Iris pigment epithelial cell (primary cell): ENCODE data around the gene TRPM7.
"Not testable (repeated sequence)": the region's sequence is repeated elsewhere in the genome, so short reads cannot be mapped to it uniquely, and the experiment has no call there.

Experiments
- DNase-seq: peaks from one replicate; pipeline ENCODE4 v3.0.0-alpha.2; 2011; ENCODE audit warnings: low read depth

TRPM7 gene

DNA sequence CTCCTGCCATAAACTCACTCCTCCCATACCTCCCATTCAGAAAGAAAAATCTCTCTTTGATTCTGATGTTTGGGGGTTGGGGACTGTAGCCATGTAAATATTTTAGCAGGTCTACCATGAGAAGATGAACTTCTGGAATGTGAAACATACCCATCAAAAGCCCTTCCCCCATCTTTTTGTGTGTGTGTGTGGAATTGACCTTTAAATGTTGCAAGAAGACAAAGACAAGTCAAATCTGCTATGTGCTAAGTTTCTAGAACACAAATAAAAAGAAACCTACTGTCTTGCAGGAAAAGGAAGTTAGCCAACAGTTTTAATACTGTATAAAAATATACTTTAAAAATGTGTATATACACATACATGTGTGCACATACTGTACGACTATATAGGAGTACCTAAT, 110.4 kb downstream of the TRPM7 start:
- peak; percentile 17 for DNase-seq

DNA sequence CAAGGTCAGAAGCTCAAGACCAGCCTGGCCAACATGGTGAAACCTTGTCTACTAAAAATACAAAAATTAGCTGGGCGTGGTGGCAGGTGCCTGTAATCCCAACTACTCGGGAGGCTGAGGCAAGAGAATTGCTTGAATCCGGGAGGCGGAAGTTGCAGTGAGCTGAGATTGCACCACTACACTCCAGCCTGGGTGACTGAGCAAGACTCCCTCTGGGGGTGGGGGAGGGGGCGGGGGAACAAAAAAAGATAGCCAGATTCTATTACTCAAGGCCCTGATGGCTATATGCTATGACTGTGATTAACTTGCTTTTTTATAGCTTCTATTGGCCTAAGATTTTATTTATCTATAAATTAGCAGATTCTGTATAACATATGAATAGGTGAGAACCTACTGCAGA, 112.8 kb downstream of the TRPM7 start:
- DNase-seq: not testable (repeated sequence)

DNA sequence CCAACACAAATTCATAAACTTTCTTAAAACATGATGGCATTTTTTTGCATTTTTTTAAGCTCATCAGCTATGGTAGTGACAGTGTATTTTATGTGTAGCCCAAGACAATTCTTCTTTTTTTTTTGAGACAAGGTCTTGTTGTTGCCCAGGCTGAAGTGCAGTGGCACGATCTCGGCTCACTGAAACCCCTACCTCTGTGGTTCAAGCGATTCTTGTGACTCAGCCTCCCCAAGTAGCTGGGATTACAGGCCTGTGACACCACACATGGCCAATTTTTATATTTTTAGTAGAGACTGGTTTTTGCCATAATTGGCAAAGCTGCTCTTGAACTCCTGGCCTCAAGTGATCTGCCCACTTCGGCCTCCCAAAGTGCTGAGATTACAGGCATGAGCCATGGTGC, 122.8 kb downstream of the TRPM7 start:
- DNase-seq: no peak

DNA sequence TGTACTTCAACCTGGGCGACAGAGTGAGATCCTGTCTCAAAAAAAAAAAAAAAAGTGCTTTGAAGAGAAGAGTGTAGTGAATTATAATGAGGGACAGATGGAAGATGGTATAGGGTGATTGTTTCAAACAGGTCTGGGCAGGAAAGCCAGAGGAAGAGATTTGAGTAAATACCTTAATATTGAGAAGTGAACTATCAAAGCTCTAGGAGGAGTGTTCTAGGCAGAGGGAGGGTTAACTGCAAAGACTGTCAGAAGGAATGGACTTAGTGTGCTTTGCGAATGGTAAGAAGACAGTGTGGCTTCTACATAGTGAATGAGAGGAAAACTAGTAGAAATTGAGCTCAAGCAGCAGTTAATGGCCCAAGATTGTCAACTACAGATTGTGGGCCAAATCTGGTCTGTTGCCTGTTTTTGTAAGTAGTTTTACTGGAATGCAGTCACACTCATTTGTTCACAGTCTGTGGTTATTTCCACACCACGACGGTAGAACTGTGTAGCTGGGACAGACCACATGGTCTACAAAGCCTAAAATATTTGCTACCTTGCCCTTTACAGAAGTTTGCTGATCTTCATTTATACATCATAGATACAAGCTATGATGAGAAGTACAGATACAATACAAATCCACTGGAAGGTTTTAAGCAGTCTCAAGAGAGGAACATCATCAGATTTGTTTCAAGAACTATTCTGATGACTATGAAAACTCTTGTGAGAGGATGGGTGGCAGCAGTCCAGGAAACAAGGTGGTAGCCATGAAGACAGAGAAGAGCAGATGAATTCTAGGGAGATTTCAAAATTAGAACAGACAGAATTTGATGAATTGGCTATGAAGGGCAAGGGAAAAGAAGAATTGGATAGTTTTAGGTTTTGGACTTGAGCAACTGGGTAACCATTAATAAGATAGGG, 123.6 kb downstream of the TRPM7 start:
- peak; percentile 68 for DNase-seq

DNA sequence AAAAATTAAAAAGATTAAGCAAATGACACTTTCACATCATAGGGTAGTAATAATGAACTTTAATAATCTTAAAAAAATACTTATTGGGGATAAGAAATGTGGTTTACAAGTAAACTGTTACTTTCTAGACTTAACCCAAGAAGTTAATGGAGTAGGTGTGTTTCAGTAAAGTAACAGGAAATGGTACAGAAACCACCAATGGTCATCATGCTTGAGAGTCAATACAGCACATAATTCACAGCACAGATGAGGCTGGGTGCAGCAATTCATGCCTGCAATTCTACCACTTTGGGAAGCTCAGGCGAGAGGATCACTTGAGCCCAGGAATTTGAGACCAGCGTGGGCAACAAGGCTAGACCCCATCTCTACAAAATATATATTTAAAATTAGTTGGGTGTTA, 128.6 kb downstream of the TRPM7 start:
- no peak for DNase-seq

DNA sequence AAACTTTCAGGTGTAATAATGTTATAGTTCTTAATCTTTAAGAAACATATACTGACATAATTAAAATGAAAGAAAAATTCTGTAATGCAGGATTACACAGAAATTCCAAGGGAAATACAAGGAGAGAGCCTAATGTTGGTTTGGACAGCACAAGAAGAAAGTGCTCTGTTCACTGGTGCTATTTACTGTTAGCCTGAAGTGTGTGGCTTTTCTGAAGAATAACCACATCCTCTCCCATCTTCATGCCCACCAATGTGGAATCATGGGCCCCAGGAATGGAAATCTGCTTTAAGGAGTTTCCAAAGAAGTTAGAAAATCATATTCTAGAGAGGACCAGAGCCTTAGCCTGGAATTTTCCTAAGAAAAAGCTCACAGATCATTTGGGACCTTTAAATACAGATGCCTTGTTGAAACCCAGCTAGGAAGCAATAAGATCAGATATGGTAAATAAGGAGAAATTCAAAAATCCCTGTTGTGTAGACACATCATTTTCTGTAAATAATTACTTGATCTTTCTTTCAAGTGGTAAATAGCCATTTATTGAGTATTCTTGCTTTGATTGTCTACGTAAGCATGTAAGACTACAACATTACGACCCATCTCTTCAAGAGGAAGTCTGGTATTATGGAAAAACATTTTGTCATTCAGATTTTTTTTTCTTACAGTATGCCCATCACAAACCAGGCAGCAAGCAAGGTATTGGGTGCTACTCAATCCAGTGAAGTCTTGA, 129.8 kb downstream of the TRPM7 start:
- no peak for DNase-seq

DNA sequence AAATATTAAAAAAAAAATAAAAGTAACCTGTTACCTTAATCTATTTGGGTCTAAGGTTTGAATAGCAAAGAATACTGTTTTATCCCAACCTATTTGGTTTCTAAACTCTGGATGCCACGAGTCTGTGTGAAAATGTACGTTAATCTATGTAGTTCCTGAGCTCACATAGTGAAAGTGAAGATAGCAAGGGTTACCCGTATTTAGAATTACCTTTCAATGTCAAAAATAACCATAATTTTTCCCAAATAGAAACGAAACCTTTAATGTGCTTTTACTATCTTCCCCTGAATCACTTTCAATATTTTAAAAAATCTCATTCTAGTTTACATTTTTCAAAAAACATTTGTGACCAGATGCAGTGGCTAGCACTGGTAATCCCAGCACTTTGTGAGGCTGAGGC, 134.4 kb downstream of the TRPM7 start:
- DNase-seq: no peak

DNA sequence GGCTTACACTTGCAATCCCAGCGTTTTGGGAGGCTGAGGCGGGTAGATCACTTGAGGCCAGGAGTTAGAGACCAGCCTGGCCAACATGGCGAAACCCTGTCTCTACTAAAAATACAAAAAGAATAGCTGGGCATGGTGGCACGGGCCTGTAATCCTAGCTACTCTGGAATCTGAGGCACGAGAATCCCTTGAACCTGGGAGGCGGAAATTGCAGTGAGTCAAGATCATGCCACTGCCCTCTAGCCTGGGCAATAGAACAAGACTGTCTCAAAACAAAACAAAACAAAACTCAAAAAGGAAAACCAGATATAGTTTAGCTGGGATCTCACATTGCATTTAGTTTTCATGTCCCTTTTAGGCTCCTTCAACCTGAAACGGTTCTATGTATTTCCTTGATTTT, 137.3 kb downstream of the TRPM7 start:
- DNase-seq: no peak

DNA sequence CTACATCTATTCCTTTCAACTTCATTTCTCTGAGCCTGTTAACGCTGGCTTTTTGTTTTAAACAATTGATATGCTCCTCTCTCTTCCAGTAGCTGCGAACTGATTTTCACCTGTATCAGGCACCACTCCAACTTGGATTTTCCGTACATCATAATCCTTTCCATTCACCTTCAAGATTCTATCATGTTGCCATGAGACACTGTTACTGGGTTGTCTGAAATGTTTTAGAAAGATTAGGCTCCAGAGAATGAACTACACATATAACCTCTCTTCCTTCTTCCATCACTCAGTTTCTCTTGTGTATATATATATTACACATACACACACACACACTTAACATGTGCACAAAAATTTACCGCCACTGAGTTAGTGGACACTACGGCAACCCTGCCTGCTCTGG, 140.0 kb downstream of the TRPM7 start, which contains the start of gene USP50:
USP50 (minus strand) TSS at position 101 of the 400 bp plus-strand sequence. CDS start 141 bp downstream, outside the sequence.
- no peak for DNase-seq

DNA sequence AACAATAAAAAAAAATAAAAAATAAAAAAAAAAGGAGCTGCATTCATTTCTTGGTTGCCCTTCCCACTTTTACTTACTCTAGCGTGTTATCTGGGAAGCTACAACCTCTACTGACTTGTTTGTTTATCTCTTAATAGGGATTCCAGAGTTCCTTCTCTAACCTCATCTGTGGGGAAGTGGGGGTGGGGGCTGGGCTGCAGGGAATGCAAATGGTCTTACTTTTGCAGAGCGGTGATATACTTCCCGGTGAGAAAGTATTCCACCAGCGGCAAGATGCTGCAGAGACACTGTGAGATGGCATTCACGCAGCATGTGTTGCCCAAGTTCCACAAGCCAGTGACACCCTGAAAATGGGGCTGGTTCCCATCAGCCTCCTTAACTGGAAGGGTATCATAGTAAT, 142.2 kb downstream of the TRPM7 start:
- no peak for DNase-seq

DNA sequence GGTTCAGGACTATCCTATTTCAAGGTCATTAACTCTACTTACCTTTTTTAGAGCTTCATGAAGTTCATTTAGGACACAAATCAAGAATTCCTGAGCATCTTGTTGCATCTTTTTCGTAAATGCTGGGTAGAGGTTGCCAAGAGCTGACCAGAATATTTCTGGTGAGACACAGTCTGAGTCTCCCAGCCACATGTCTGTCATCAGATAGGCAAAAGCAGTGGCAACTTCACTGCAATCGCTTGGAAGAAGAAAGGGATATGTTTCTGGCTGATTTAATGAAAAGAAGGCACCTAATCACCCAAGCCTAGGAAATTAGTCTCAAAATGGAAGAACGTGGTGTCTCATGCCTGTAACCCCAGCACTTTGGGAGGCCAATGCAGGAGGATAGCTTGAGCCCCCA, 143.0 kb downstream of the TRPM7 start:
- peak; percentile 36 for DNase-seq

DNA sequence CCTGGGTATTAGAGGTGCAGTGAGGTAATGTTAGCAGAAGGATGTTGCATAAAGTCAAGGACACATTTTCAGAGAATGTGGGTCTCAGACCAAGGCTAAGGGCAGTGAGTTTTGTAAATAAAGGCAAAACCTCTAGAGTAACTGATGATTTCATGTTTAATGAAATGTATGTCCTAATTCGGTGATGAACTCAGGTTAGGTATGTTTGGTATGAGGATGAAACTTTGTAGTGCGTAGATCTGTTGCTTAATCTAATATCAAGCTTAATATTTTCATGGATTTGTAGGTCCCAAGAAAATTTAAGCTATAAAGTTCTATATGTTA, 143.7 kb downstream of the TRPM7 start:
- peak; percentile 86 for DNase-seq

DNA sequence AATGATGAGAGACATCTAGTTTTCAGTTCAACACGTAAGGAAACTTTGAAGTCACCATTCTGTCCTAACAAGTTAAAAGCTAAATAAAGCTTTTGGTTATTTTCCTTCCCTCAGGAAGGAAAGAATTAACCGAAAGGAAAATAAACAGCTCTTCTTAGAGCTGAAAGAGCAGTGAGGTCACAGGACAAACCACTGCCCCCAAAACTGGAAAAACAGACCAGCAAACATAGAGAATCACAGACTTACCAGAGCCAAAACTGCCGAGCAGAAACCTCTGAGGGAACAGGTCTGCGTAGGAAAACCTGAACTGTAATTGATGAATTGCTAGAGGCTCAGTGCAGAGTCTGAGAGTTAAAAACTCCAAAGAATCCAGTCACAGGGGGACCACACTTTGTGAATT, 154.8 kb downstream of the TRPM7 start:
- peak; percentile 36 for DNase-seq

DNA sequence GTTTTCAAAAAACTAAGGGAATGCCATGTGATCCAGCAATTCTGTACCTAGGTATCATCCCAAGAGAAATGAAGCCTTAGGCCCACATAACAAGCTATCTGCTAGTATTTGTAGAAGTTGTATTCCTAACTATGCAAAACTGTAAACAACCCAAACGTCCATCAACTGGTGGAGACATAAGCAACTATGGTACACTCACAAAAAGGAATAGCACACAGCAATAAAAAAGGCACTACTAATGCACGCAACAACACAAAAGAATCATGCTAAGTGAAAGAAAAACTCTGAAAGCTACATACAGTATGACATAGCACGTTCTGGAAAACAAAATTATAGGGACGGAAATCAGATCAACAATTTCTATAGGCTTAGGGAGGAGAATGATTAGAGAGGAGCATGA, 155.4 kb downstream of the TRPM7 start:
- no peak for DNase-seq

DNA sequence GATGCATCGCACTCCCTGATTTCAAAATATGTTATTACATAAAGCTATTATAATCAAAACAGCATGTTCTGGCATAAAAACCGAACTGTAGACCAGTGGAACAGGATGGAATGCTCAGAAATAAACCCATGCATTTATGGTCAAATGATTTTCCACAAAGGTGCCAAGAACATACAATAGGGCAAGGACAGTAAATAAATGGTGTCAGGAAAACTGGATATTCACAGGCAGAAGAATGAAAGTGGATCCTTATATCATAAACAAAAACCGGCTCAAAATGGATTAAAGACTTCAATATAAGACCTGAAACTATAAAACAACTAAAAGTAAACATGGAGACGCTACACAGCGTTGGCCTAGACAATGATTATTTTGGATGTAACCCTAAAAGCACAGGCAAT, 162.7 kb downstream of the TRPM7 start:
- DNase-seq: no peak

DNA sequence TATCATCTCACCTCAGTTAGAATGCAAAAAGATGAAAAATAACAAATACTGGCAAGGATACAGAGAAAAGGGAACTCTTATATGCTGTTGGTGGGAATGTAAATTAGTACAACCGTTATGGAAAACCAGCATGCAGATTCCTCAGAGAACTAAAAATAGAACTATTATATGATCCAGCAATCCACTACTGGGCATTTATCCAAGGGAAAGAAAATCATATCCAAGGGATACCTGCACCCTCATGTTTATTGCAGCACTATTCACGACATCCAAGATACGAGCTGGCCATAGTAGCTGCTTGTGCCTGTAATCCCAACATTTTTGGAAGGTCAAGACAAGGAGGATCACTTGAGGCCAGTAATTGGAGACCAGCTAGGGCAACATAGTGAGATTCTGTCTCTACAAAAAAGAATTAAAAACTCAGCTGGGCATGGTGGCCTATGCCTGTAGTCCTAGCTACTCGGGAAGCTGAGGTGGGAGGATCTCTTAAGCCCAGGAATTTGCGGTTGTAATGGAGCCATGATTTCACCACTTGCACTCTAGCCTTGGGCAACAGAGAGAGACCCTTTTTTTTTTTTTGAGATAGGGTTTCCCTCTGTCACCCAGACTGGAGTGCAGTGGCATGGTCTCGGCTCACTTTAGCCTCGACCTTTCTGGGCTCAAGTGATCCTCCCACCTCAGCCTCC, 166.7 kb downstream of the TRPM7 start:
- no peak for DNase-seq

DNA sequence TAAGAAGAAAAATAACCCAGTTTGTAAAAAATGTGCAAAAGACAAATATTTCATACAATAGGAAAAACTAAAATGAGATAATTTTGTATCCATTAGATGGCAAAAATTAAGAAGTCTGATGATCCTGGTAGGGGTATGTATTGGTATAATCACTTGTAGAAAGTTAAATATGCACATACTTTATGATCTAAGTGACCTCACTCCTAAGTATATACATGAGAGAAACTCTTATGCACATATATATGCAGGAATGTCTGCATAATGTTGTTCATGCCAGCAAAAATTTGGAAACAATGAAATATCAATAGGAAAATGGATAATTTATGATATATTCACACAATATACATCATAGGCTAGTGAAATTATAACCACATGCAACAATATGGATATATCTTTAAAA, 173.6 kb downstream of the TRPM7 start:
- DNase-seq: no peak
